Osteocyte (in vitro differentiated cells): Measurements from ENCODE around the gene NUDT3. TPM values are rescaled to one million over a fixed set of nuclear protein-coding genes. Genes with fewer than 3 reads are reported as not detected.

ENCODE experiments used
- DNase-seq: peaks from one replicate; pipeline ENCODE4 v3.0.0; 2021; ENCODE audit warnings: mixed read lengths; ENCODE audit not compliant: unreplicated experiment; ENCODE audit errors: extremely low spot score
- H3K27ac Mint-ChIP-seq: one replicate; pipeline ENCODE4 v1.8.0; 2021; ENCODE audit warnings: mild to moderate bottlenecking, mixed read lengths; ENCODE audit not compliant: unreplicated experiment
- H3K27me3 Mint-ChIP-seq: one replicate; pipeline ENCODE4 v1.8.0; 2021; ENCODE audit warnings: mixed read lengths; ENCODE audit not compliant: unreplicated experiment
- H3K36me3 Mint-ChIP-seq: one replicate; pipeline ENCODE4 v1.8.0; 2021; ENCODE audit warnings: mixed read lengths; ENCODE audit not compliant: unreplicated experiment
- H3K4me1 Mint-ChIP-seq: one replicate; pipeline ENCODE4 v1.8.0; 2021; ENCODE audit warnings: mixed read lengths; ENCODE audit not compliant: unreplicated experiment
- H3K4me3 Mint-ChIP-seq: one replicate; pipeline ENCODE4 v1.8.0; 2021; ENCODE audit warnings: mild to moderate bottlenecking, moderate library complexity, mixed read lengths; ENCODE audit not compliant: unreplicated experiment
- H3K9me3 Mint-ChIP-seq: one replicate; pipeline ENCODE4 v1.8.0; 2021; ENCODE audit warnings: mixed read lengths; ENCODE audit not compliant: unreplicated experiment
- CTCF ChIP-seq: fragments of 200-600 bp; sonication (generic); IDR thresholded peaks from 2 replicates; pipeline ENCODE4 v1.5.0; 2021; ENCODE audit warnings: antibody characterized with exemption, mild to moderate bottlenecking, moderate library complexity
- total RNA-seq: library from RNA; stranded (reverse); gene quantifications from 2 replicates; pipeline ENCODE4 v1.2.1, GENCODE V29; 2021

NUDT3 gene
- total RNA-seq, 1 donor from 2014 or later = 32.0 TPM

- TF ChIP-seq CTCF = no peak
- no peak for DNase-seq
- Mint-ChIP-seq H3K27me3 (no peaks in the 10 kb centered on the region), H3K4me1 (peaks cover 29% of the 10 kb centered on the region), H3K36me3 (no peaks in the 10 kb centered on the region), H3K9me3 (no peaks in the 10 kb centered on the region), H3K27ac (no peak overlapping the region), H3K4me3 (no peak overlapping the region)
Observed at GRCh38 chr6:34346175-34347119, 46.0 kb downstream of the NUDT3 start.

- no peak overlapping the region for H3K27ac Mint-ChIP-seq
- peaks cover 28% of the 10 kb centered on the region for H3K4me1 Mint-ChIP-seq
- H3K36me3 Mint-ChIP-seq = peaks cover 4% of the 10 kb centered on the region
- H3K9me3 Mint-ChIP-seq = no peaks in the 10 kb centered on the region
- no peak overlapping the region for H3K4me3 Mint-ChIP-seq
- no peaks in the 10 kb centered on the region for H3K27me3 Mint-ChIP-seq
- no peak for DNase-seq
- TF ChIP-seq CTCF = no peak
Observed at GRCh38 chr6:34343806-34344205, 48.7 kb downstream of the NUDT3 start.

GRCh38 chr6:34342247-34342646, 50.2 kb downstream of the NUDT3 start:
- H3K9me3 Mint-ChIP-seq = no peaks in the 10 kb centered on the region
- no peak for DNase-seq
- H3K27ac Mint-ChIP-seq = no peak overlapping the region
- peaks cover 38% of the 10 kb centered on the region for H3K4me1 Mint-ChIP-seq
- no peaks in the 10 kb centered on the region for H3K27me3 Mint-ChIP-seq
- TF ChIP-seq CTCF = no peak
- peaks cover 6% of the 10 kb centered on the region for H3K36me3 Mint-ChIP-seq
- H3K4me3 Mint-ChIP-seq = no peak overlapping the region

GRCh38 chr6:34341481-34341971, 50.9 kb downstream of the NUDT3 start:
- no peaks in the 10 kb centered on the region for H3K9me3 Mint-ChIP-seq
- no peaks in the 10 kb centered on the region for H3K27me3 Mint-ChIP-seq
- H3K4me3 Mint-ChIP-seq = no peak overlapping the region
- DNase-seq = no peak
- peaks cover 41% of the 10 kb centered on the region for H3K4me1 Mint-ChIP-seq
- TF ChIP-seq CTCF = no peak
- peaks cover 10% of the 10 kb centered on the region for H3K36me3 Mint-ChIP-seq
- H3K27ac Mint-ChIP-seq = no peak overlapping the region

GRCh38 chr6:34340906-34341480, 51.5 kb downstream of the NUDT3 start:
- peaks cover 14% of the 10 kb centered on the region for H3K36me3 Mint-ChIP-seq
- peaks cover 38% of the 10 kb centered on the region for H3K4me1 Mint-ChIP-seq
- H3K27ac Mint-ChIP-seq = no peak overlapping the region

More at GRCh38 chr6:34340906-34341480, 51.5 kb downstream of the NUDT3 start:
- Mint-ChIP-seq H3K4me3 (no peak overlapping the region), H3K9me3 (no peaks in the 10 kb centered on the region), H3K27me3 (no peaks in the 10 kb centered on the region)
- DNase-seq = no peak
- TF ChIP-seq CTCF = no peak
